Subcutaneous abdominal adipose tissue (tissue), 5 donors: ENCODE data around the gene RCL1.

Source experiments
- H3K27ac ChIP-seq: one replicate; pipeline ENCODE4 v1.7.0; 2013; ENCODE audit warnings: low read depth, mild to moderate bottlenecking, inconsistent platforms, low read length, moderate library complexity
- H3K27me3 ChIP-seq, 5 donors: one replicate each; pipeline ENCODE4 v1.7.0; 2013; ENCODE audit warnings: low read length in 5 of 5, inconsistent platforms in 1 of 5; ENCODE audit not compliant: control insufficient read depth in 5 of 5, insufficient read depth in 4 of 5
- H3K36me3 ChIP-seq, 5 donors: one replicate each; pipeline ENCODE4 v1.7.0; 2013; ENCODE audit warnings: low read length in 5 of 5; ENCODE audit not compliant: control insufficient read depth in 5 of 5, insufficient read depth in 5 of 5
- H3K4me1 ChIP-seq, 5 donors: one replicate each; pipeline ENCODE4 v1.7.0; 2013; ENCODE audit warnings: low read length in 5 of 5, mild to moderate bottlenecking in 3 of 5, moderate library complexity in 1 of 5; ENCODE audit not compliant: control insufficient read depth in 5 of 5, insufficient read depth in 5 of 5
- H3K4me3 ChIP-seq, 5 donors: one replicate each; pipeline ENCODE4 v1.7.0; 2013; ENCODE audit warnings: low read length in 5 of 5, low read depth in 1 of 5
- H3K9ac ChIP-seq, 5 donors: one replicate each; pipeline ENCODE4 v1.7.0; 2013; ENCODE audit warnings: low read length in 5 of 5, mild to moderate bottlenecking in 4 of 5, moderate library complexity in 3 of 5
- H3K9me3 ChIP-seq, 5 donors: one replicate each; pipeline ENCODE4 v1.7.0; 2013; ENCODE audit warnings: low read length in 5 of 5; ENCODE audit not compliant: control insufficient read depth in 5 of 5
- donor health status: healthy.
- donor health status: healthy.
- donor health status: healthy.
- donor health status: healthy.
- donor health status: healthy.

RCL1 gene

GRCh38 chr9:4864698-4865097 is 72.0 kb downstream of the RCL1 start:
- Histone ChIP-seq H3K9me3 (no peaks in the 10 kb centered on the region), H3K9ac (no peak overlapping the region), H3K36me3 (peaks cover 7 to 30% (median 22%) of the 10 kb centered on the region in 5 donors), H3K27me3 (no peaks in the 10 kb centered on the region), H3K4me1 (peaks cover 0 to 11% (median 7%) of the 10 kb centered on the region in 5 donors), H3K4me3 (no peak overlapping the region), H3K27ac (no peak overlapping the region)

- Histone ChIP-seq H3K4me3 (no peak overlapping the region), H3K9ac (no peak overlapping the region), H3K27ac (no peak overlapping the region), H3K27me3 (no peaks in the 10 kb centered on the region), H3K36me3 (peaks cover 0 to 23% (median 16%) of the 10 kb centered on the region in 5 donors), H3K9me3 (no peaks in the 10 kb centered on the region), H3K4me1 (peaks cover 0 to 11% (median 7%) of the 10 kb centered on the region in 5 donors)
These were observed 72.9 kb downstream of the RCL1 start for GRCh38 chr9:4865681-4866080.

GRCh38 chr9:4866239-4866969 is 73.7 kb downstream of the RCL1 start:
- Histone ChIP-seq H3K4me1 (peaks cover 0 to 11% (median 7%) of the 10 kb centered on the region in 5 donors), H3K4me3 (no peak overlapping the region), H3K27me3 (no peaks in the 10 kb centered on the region), H3K9me3 (no peaks in the 10 kb centered on the region), H3K27ac (no peak overlapping the region), H3K36me3 (peaks cover 0 to 18% (median 10%) of the 10 kb centered on the region in 5 donors), H3K9ac (no peak overlapping the region)

GRCh38 chr9:4873066-4873465 is 80.3 kb downstream of the RCL1 start:
- no peak overlapping the region for H3K27ac ChIP-seq
- H3K4me1 ChIP-seq = no peaks in the 10 kb centered on the region
- no peak overlapping the region for H3K9ac ChIP-seq
- no peaks in the 10 kb centered on the region for H3K27me3 ChIP-seq
- no peaks in the 10 kb centered on the region for H3K9me3 ChIP-seq
- H3K36me3 ChIP-seq = peaks cover 0 to 3% (median 0%) of the 10 kb centered on the region in 5 donors
- no peak overlapping the region for H3K4me3 ChIP-seq

GRCh38 chr9:4875559-4875958 is 82.8 kb downstream of the RCL1 start:
- no peak overlapping the region for H3K4me3 ChIP-seq
- no peak overlapping the region for H3K27ac ChIP-seq
- no peaks in the 10 kb centered on the region for H3K27me3 ChIP-seq
- no peaks in the 10 kb centered on the region for H3K4me1 ChIP-seq
- no peak overlapping the region for H3K9ac ChIP-seq
- H3K9me3 ChIP-seq = no peaks in the 10 kb centered on the region
- H3K36me3 ChIP-seq = peaks cover 0 to 3% (median 0%) of the 10 kb centered on the region in 5 donors

GRCh38 chr9:4879115-4879558 is 86.4 kb downstream of the RCL1 start:
- Histone ChIP-seq H3K4me3 (no peak overlapping the region), H3K4me1 (no peaks in the 10 kb centered on the region), H3K27ac (no peak overlapping the region)

GRCh38 chr9:4883326-4883873 is 90.7 kb downstream of the RCL1 start:
- H3K27ac ChIP-seq = no peak overlapping the region
- H3K27me3 ChIP-seq = no peaks in the 10 kb centered on the region
- H3K9me3 ChIP-seq = no peaks in the 10 kb centered on the region
- no peak overlapping the region for H3K4me3 ChIP-seq
- no peak overlapping the region for H3K9ac ChIP-seq
- H3K36me3 ChIP-seq = peaks cover 0 to 6% (median 3%) of the 10 kb centered on the region in 5 donors
- H3K4me1 ChIP-seq = peaks cover 0 to 10% (median 4%) of the 10 kb centered on the region in 5 donors

More at GRCh38 chr9:4879115-4879558, 86.4 kb downstream of the RCL1 start:
- no peak overlapping the region for H3K9ac ChIP-seq
- H3K9me3 ChIP-seq = no peaks in the 10 kb centered on the region
- H3K27me3 ChIP-seq = no peaks in the 10 kb centered on the region
- no peaks in the 10 kb centered on the region for H3K36me3 ChIP-seq

GRCh38 chr9:4886698-4887097 is 94.0 kb downstream of the RCL1 start:
- no peak overlapping the region for H3K9ac ChIP-seq
- H3K27me3 ChIP-seq = no peaks in the 10 kb centered on the region

GRCh38 chr9:4887556-4887955 is 94.8 kb downstream of the RCL1 start:
- Histone ChIP-seq H3K4me3 (no peak overlapping the region), H3K4me1 (peaks cover 0 to 10% (median 4%) of the 10 kb centered on the region in 5 donors), H3K9me3 (no peaks in the 10 kb centered on the region), H3K27me3 (no peaks in the 10 kb centered on the region), H3K9ac (no peak overlapping the region), H3K27ac (no peak overlapping the region), H3K36me3 (peaks cover 0 to 6% (median 3%) of the 10 kb centered on the region in 5 donors)

More at GRCh38 chr9:4886698-4887097, 94.0 kb downstream of the RCL1 start:
- H3K27ac ChIP-seq = no peak overlapping the region
- no peak overlapping the region for H3K4me3 ChIP-seq
- H3K4me1 ChIP-seq = peaks cover 0 to 10% (median 4%) of the 10 kb centered on the region in 5 donors
- peaks cover 0 to 6% (median 3%) of the 10 kb centered on the region in 5 donors for H3K36me3 ChIP-seq
- no peaks in the 10 kb centered on the region for H3K9me3 ChIP-seq

- Histone ChIP-seq H3K27ac (no peak overlapping the region), H3K9me3 (no peaks in the 10 kb centered on the region), H3K9ac (no peak overlapping the region), H3K4me3 (no peak overlapping the region), H3K36me3 (peaks cover 0 to 2% (median 0%) of the 10 kb centered on the region in 5 donors), H3K27me3 (no peaks in the 10 kb centered on the region), H3K4me1 (peaks cover 0 to 10% (median 4%) of the 10 kb centered on the region in 5 donors)
These were observed 97.5 kb downstream of the RCL1 start for GRCh38 chr9:4890242-4890641.
